Spleen (tissue), 11 donors: ENCODE results near the gene CLEC4G. TPM values are rescaled to one million over a fixed set of nuclear protein-coding genes. Genes with fewer than 3 reads are reported as not detected.

Experiments used
- DNase-seq: peaks from one replicate; pipeline ENCODE4 v3.0.0-alpha.2; 2020
- H3K27ac ChIP-seq, 8 donors: fragments of 200-600 bp; sonication (generic) in 7 of 8; 1 replicate in 4 of 8; 2 replicates in 4 of 8; pipeline versions ENCODE4 v1.5.0 to v1.8.0; 2016 to 2021; ENCODE audit warnings: inconsistent platforms in 4 of 8, mild to moderate bottlenecking in 4 of 8, moderate library complexity in 1 of 8
- H3K27me3 ChIP-seq, 7 donors: fragments of 200-600 bp; sonication (generic) in 6 of 7; replicated peaks in 1 of 7; 1 replicate in 4 of 7; 2 replicates in 3 of 7; pipeline versions ENCODE4 v1.5.0 to v1.8.0; 2016 to 2021; ENCODE audit warnings: inconsistent platforms in 3 of 7, mild to moderate bottlenecking in 1 of 7
- H3K36me3 ChIP-seq, 6 donors: fragments of 200-600 bp; sonication (generic) in 5 of 6; 1 replicate in 4 of 6; 2 replicates in 2 of 6; pipeline versions ENCODE4 v1.5.0 to v1.8.0; 2016 to 2021; ENCODE audit warnings: inconsistent platforms in 2 of 6
- H3K4me1 ChIP-seq, 6 donors: fragments of 200-600 bp; sonication (generic) in 5 of 6; 1 replicate in 3 of 6; 2 replicates in 3 of 6; pipeline versions ENCODE4 v1.5.0 to v1.8.0; 2016 to 2021; ENCODE audit warnings: inconsistent platforms in 3 of 6
- H3K4me3 ChIP-seq, 8 donors: fragments of 200-600 bp; sonication (generic) in 7 of 8; 1 replicate in 4 of 8; 2 replicates in 4 of 8; pipeline versions ENCODE4 v1.5.0 to v1.8.0; 2016 to 2021; ENCODE audit warnings: inconsistent platforms in 4 of 8, mild to moderate bottlenecking in 4 of 8, moderate library complexity in 2 of 8
- H3K9me3 ChIP-seq, 8 donors: fragments of 200-600 bp; sonication (generic) in 7 of 8; 1 replicate in 4 of 8; 2 replicates in 4 of 8; pipeline versions ENCODE4 v1.5.0 to v1.8.0; 2016 to 2021; ENCODE audit warnings: inconsistent platforms in 4 of 8
- CTCF ChIP-seq, 11 experiments: fragments of 200-600 bp in 7 of 11; fragments of 450-650 bp in 4 of 11; sonication (generic) in 4 of 11; IDR thresholded peaks in 8 of 11; conservative IDR thresholded peaks in 3 of 11; 1 replicate in 7 of 11; 2 replicates in 4 of 11; pipeline versions ENCODE4 v1.4.0 to v1.8.0; 2016 to 2021; ENCODE audit warnings: antibody characterized with exemption in 11 of 11, inconsistent platforms in 4 of 11, mild to moderate bottlenecking in 1 of 11
- POLR2A ChIP-seq, 3 donors: fragments of 450-650 bp; IDR thresholded peaks; one replicate each; pipeline ENCODE4 v1.5.1; 2017; ENCODE audit warnings: antibody characterized with exemption in 3 of 3, mild to moderate bottlenecking in 1 of 3
- POLR2AphosphoS5 ChIP-seq, 3 donors: sonication (generic); formaldehyde crosslinking; IDR thresholded peaks; one replicate each; pipeline ENCODE4 v1.5.1; 2017; ENCODE audit warnings: antibody characterized with exemption in 3 of 3
- WGBS, 5 donors: extraction: QIAGEN DNeasy Blood & Tissue Kit in 3 of 5; methylation state at CpG; one replicate each; pipeline versions ENCODE4 v1.1.5 to v1.1.7; 2013 to 2018; 5-methylcytosine and 5-hydroxymethylcytosine counted together
- intact Hi-C: fragments of 100-400 bp; cut with DNase I; formaldehyde crosslinking; loops from one replicate; pipeline ENCODE4 v1.15.0; 2023; ENCODE audit warnings: low total_unique reads
- polyA plus RNA-seq, 3 donors: library from polyadenylated mRNA; stranded (reverse); fragments of 200-250 nt; gene quantifications; one replicate each; pipeline ENCODE4 v1.2.1, GENCODE V29; 2013
- total RNA-seq, 7 donors: library from RNA; depleted of rRNA in 3 of 7; stranded (reverse); fragments of >200 nt in 3 of 7; fragmentation: NEBNext Ultra II Directional in 4 of 7; extraction: Animal tissue kit (Norgen Biotek cat#: 25700) in 4 of 7; gene quantifications; one replicate each; pipeline versions ENCODE4 v1.1.0 to v1.2.1, GENCODE V29; 2016 to 2021
- donor health status: healthy with polysubstance abuse.
- donor health status: DM: no; HTN: no; CAD: no; lungs with moderate emphysema.
- donor health status: DM: no; HTN: no; CAD: no.
- donor health status: Bipolar disorder and iron deficiency.
- donor health status: healthy.
- donor health status: DM: no; HTN: no; CAD: no.
- donor health status: DM: yes; HTN: yes; CAD: no.

Gene CLEC4G
- total and polyA plus RNA-seq, 10 donors: 0.34 to 4.0 (median 1.0) TPM; not detected in 1

GRCh38 chr19:7743425-7743841, 11.5 kb upstream of the CLEC4G start:
- peak; percentile 51 for DNase-seq
- TF ChIP-seq POLR2A (IDR thresholded peaks at IDR 0.05): no peak
- TF ChIP-seq POLR2AphosphoS5 (IDR thresholded peaks at IDR 0.05): no peak
- TF ChIP-seq CTCF (IDR thresholded peaks at IDR 0.05 in 8 of 11, conservative IDR thresholded peaks at IDR 0.05 in 3 of 11): no peak
- no peaks in the 10 kb centered on the region for H3K36me3 ChIP-seq
- H3K4me3 ChIP-seq: no peak overlapping the region
- 55 to 70% (median 66%) methylated on average over 2 of the region's 2 CpGs for WGBS, 5 donors
- H3K4me1 ChIP-seq: peaks cover 0 to 34% (median 7%) of the 10 kb centered on the region in 6 donors
- H3K9me3 ChIP-seq: peaks cover 0 to 4% (median 0%) of the 10 kb centered on the region in 8 donors
- H3K27me3 ChIP-seq: peaks cover 0 to 24% (median 0%) of the 10 kb centered on the region in 7 donors
- no peak overlapping the region for H3K27ac ChIP-seq
- intact Hi-C loops: no loop called here

DNA sequence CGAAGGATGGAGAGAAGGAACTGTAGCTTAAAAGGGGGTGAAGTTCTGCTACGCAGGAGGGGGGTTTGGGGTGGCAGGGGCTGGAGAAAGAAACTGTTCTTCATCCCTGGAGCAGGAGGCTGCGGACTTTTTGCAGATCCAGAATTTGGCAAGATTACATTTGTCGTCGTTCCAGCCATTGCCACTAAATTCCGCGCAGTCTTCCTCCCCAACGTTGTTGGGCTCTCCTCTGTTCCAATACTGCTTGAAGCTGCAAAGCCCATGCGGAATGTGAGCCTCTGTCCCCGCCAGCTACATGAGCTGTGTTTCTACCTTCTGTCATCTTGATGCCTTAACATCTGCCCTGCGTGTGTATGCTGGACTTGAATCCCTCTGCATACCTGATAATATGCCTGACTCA, 11.1 kb upstream of the CLEC4G start:
- intact Hi-C loops: no loop called here

DNA sequence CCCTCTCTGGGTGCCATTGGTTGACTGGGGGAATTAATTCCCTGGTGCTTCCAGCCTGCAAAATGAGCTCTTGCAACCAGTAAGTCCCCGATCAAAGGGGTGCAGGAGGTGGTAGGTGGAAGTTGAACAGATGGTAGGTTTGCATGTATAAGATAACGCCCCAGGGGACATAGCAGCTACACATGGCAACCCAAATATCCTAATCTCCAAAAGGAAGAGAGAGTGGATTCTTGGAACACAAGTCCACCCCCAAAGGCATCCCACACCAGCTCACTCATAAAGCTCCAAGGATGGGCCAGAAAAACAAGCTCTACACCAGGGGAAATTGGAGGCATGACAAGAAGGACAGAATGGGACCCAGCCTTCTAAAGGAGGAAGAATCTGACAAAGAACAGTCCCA, 10.7 kb upstream of the CLEC4G start:
- intact Hi-C loops: no loop called here
- peak; percentile 11 for DNase-seq

More for the DNA sequence above, 11.1 kb upstream of the CLEC4G start:
- Histone ChIP-seq H3K9me3 (peaks cover 0 to under 1% (median 0%) of the 10 kb centered on the region in 8 donors), H3K36me3 (no peaks in the 10 kb centered on the region), H3K4me3 (no peak overlapping the region), H3K27ac (no peak overlapping the region), H3K27me3 (peaks cover 0 to 22% (median 0%) of the 10 kb centered on the region in 7 donors), H3K4me1 (peaks cover 0 to 34% (median 7%) of the 10 kb centered on the region in 6 donors)
- no peak for TF ChIP-seq CTCF (IDR thresholded peaks at IDR 0.05 in 8 of 11, conservative IDR thresholded peaks at IDR 0.05 in 3 of 11)
- WGBS, 5 donors: 74 to 82% (median 76%) methylated on average over 11 of the region's 11 CpGs
- peak; percentile 13 for DNase-seq

GRCh38 chr19:7740682-7741054, 8.8 kb upstream of the CLEC4G start:
- WGBS, 5 donors: 58 to 73% (median 61%) methylated on average over 6 of the region's 6 CpGs
- no peaks in the 10 kb centered on the region for H3K9me3 ChIP-seq
- intact Hi-C loops: no loop called here
- H3K4me1 ChIP-seq: peaks cover 0 to 28% (median 7%) of the 10 kb centered on the region in 6 donors
- peak overlapping the region in 1 of 8 donors; percentile 39 for H3K27ac ChIP-seq
- H3K4me3 ChIP-seq: no peak overlapping the region
- H3K36me3 ChIP-seq: no peaks in the 10 kb centered on the region
- TF ChIP-seq CTCF (IDR thresholded peaks at IDR 0.05 in 8 of 11, conservative IDR thresholded peaks at IDR 0.05 in 3 of 11) (no peak), POLR2A (IDR thresholded peaks at IDR 0.05) (no peak), POLR2AphosphoS5 (IDR thresholded peaks at IDR 0.05) (no peak)
- DNase-seq: no peak
- H3K27me3 ChIP-seq: no peaks in the 10 kb centered on the region

More for the DNA sequence above, 10.7 kb upstream of the CLEC4G start:
- 51 to 82% (median 69%) methylated on average over 2 of the region's 2 CpGs for WGBS, 5 donors
- peaks cover 0 to 17% (median 0%) of the 10 kb centered on the region in 7 donors for H3K27me3 ChIP-seq
- peaks cover 0 to 32% (median 7%) of the 10 kb centered on the region in 6 donors for H3K4me1 ChIP-seq
- H3K27ac ChIP-seq: no peak overlapping the region
- H3K9me3 ChIP-seq: no peaks in the 10 kb centered on the region
- H3K36me3 ChIP-seq: no peaks in the 10 kb centered on the region
- TF ChIP-seq POLR2AphosphoS5 (IDR thresholded peaks at IDR 0.05) (no peak), POLR2A (IDR thresholded peaks at IDR 0.05) (no peak), CTCF (IDR thresholded peaks at IDR 0.05 in 8 of 11, conservative IDR thresholded peaks at IDR 0.05 in 3 of 11) (no peak)
- H3K4me3 ChIP-seq: no peak overlapping the region
